Fibroblast of pulmonary artery (primary cell): ENCODE results near the gene CD9.

Source experiments
- DNase-seq: peaks from one replicate; pipeline ENCODE4 v3.0.0-alpha.2; 2010; ENCODE audit warnings: low read depth
- H3K4me3 ChIP-seq: replicated peaks from 2 replicates; pipeline ENCODE4 v1.5.1; 2011; ENCODE audit warnings: low read depth, mild to moderate bottlenecking, control low read depth, low read length, moderate library complexity
- TF ChIP-seq, protein P1 (sequence below): IDR thresholded peaks from 2 replicates; pipeline ENCODE4 v1.5.1; 2011; ENCODE audit warnings: mild to moderate bottlenecking, control low read depth, low read length, inconsistent platforms; ENCODE audit errors: missing control alignments

CD9 gene

DNA sequence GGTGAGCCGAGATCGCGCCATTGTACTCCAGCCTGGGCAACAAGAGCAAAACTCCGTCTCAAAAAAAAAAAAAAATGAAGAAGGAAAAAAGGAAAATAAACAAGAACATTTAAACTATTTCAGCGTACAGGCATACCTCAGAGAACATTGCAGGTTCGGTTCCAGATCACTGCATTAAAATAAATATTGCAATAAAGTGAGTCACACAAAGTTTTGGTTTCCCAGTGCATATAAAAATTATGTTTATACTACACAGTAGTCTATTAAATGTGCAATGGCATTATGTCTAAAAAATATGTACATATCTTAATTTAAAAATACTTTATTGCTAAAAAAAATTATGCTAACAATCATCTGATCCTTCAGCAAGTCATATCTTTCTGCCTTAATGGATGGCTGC is 56.8 kb downstream of the CD9 start:
- H3K4me3 ChIP-seq, result no peak overlapping the region
- DNase-seq, result no peak

DNA sequence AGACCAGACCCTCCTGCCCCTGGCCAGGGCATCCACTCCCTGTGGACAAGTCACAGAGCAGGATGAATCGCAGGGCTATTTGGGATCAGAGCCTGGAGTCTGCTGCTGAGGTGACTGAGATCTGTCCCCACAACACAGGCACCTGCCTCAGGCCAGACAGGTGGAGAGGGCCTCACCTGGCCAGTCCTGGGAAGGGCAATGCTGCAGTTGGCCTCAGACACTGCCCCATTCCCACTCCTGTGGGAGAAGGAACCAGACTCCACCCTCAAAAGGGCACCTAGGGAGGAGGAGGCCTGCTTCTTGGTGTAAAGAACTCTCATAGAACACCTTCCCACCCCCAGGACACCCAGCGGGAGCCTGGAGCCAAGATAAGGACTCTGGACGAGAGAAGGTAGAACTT is 62.0 kb downstream of the CD9 start:
- no peak overlapping the region for H3K4me3 ChIP-seq
- DNase-seq, result no peak
- TF ChIP-seq, protein P1, sequence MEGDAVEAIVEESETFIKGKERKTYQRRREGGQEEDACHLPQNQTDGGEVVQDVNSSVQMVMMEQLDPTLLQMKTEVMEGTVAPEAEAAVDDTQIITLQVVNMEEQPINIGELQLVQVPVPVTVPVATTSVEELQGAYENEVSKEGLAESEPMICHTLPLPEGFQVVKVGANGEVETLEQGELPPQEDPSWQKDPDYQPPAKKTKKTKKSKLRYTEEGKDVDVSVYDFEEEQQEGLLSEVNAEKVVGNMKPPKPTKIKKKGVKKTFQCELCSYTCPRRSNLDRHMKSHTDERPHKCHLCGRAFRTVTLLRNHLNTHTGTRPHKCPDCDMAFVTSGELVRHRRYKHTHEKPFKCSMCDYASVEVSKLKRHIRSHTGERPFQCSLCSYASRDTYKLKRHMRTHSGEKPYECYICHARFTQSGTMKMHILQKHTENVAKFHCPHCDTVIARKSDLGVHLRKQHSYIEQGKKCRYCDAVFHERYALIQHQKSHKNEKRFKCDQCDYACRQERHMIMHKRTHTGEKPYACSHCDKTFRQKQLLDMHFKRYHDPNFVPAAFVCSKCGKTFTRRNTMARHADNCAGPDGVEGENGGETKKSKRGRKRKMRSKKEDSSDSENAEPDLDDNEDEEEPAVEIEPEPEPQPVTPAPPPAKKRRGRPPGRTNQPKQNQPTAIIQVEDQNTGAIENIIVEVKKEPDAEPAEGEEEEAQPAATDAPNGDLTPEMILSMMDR, result no peak

More for the DNA sequence above, 56.8 kb downstream of the CD9 start:
- TF ChIP-seq, protein P1, result no peak

DNA sequence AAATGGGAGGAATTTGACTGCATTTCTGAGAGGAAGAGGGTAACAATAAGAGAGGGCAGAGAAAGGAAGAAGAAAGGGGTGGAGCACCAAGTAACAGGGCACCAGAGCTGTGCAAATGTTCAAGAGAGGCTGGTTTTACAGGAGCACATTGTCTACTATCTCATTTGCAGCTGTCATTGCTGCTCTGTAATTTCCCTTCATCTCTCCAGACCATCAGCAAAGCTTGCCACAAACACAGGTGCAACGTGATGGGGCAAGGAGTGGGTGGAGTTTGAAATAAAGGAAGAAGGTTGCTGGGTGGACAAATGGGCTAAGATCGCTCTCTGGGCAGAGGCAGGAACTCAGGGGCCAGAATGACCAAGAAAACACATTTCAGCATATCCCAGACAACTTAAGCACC is 62.4 kb downstream of the CD9 start:
- DNase-seq, result no peak
- H3K4me3 ChIP-seq, result no peak overlapping the region
- TF ChIP-seq, protein P1, result no peak

DNA sequence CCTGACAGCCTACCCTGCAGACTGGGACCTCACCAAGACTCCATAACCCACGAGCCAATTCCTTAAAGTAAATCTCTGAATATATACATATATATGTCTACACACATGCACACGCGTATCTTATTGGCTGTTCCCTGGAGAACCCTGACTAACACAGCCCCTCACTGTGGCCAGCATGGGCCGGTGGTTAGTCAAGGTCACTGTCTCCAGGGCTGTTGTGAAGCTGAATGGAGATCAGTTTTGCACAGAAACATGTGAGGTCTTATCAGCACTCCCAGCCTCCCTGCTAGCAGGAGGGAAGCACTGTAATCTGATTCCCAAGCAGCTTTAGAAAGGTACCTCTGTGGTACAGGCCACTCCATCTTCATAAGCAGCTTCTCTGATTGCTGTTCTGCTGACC is 63.7 kb downstream of the CD9 start:
- no peak for DNase-seq
- no peak overlapping the region for H3K4me3 ChIP-seq
- TF ChIP-seq, protein P1, result no peak

DNA sequence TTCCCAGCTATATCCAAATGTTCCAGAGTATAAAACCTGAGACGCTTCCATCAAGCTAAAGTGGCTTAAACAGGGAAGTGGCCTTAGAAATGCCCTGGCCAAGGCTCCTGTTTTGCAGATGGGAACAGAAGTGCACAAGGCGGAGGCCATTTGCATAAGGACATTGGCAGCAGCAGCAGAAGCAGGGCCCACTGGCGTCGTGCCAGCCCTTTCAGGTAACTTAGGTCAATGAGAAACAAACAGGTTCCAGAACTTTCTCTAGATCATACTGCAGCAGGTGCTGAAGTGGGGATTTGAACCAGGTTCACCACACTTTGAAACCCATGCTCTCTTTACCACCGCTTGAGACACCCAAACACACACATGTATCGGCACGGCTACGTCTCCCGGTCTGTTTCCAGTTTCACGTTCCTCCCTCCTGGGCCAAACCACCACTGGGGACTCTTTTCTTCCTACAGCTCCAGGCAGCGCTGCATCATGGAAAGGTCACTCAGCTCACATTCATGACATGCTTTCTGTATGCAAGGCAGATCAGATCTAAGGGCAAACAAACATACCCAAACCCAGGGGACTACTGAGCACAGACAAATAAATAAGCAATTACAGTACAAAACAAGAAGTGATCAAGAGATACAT is 64.3 kb downstream of the CD9 start:
- no peak overlapping the region for H3K4me3 ChIP-seq
- no peak for DNase-seq
- TF ChIP-seq, protein P1, result no peak

DNA sequence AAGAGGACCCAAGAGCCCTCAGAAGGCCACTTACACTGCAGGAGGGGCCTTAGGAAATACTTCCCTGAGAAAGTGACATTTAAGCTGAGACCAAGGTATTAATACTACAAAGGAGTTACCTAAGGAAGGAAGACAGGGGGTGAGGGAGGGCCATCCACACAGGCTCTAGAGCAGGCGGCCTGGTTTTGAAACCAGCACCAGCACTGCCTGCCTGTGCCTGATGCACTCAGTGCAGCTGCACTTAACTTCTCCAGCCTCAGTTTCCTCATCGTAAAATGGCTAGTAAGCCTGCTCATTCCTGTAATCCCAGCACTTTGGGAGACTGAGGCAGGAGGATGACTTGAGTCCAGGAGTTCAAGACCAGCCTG is 64.8 kb downstream of the CD9 start:
- no peak overlapping the region for H3K4me3 ChIP-seq
- DNase-seq, result no peak
- TF ChIP-seq, protein P1, result no peak

DNA sequence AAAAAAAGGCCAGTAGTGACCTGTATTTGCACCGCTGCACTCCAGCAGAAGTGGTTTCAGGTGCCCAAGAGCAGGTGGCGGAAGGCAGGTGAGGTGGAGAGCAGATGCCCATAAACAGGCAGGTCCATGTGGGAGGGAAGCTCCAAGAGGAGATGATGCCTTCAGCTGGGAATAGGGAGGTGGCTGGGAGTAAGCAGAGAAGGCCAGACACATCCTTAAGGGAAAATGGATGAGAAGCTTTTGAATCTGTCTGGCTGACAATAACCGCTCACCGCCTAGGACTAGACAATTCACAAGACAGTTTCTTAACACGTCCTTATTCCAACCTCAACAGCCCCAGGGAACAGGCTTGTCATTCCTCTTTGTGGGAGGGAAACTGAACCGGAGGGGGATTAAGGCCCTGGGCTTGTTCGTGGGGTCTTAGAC is 66.4 kb downstream of the CD9 start:
- no peak overlapping the region for H3K4me3 ChIP-seq
- DNase-seq, result no peak
- TF ChIP-seq, protein P1, result no peak
